IPS DF 6.9 (cell line): ENCODE measurements around the gene AGPAT4.
A peak's percentile ranks its signal among the peaks of the same experiment; 100 is the strongest.

ENCODE experiments used
- DNase-seq: peaks from one replicate; pipeline ENCODE4 v3.0.0-alpha.2; 2013; ENCODE audit warnings: low read depth, low spot score
- H3K27ac ChIP-seq: one replicate; pipeline ENCODE4 v1.5.1; 2013; ENCODE audit warnings: low read length, control low read depth
- H3K27me3 ChIP-seq: 2 replicates; pipeline ENCODE4 v1.6.1; 2013; ENCODE audit warnings: mild to moderate bottlenecking, low read length; ENCODE audit not compliant: control insufficient read depth, insufficient read depth
- H3K36me3 ChIP-seq: 2 replicates; pipeline ENCODE4 v1.6.1; 2013; ENCODE audit warnings: low read length; ENCODE audit not compliant: control insufficient read depth, insufficient read depth
- H3K4me1 ChIP-seq: 2 replicates; pipeline ENCODE4 v1.6.1; 2013; ENCODE audit warnings: low read length; ENCODE audit not compliant: control insufficient read depth, insufficient read depth
- H3K4me3 ChIP-seq: 2 replicates; pipeline ENCODE4 v1.5.1; 2013; ENCODE audit warnings: mild to moderate bottlenecking, low read length
- H3K9me3 ChIP-seq: 2 replicates; pipeline ENCODE4 v1.6.1; 2013; ENCODE audit warnings: low read length, inconsistent platforms; ENCODE audit not compliant: control insufficient read depth, insufficient read depth
- WGBS: extraction: QIAGEN DNeasy Blood & Tissue Kit; methylation state at CpG from one replicate; pipeline ENCODE4 v1.1.7; 2013; ENCODE audit warnings: mixed read lengths, missing lambda C conversion rate; ENCODE audit not compliant: insufficient read length, insufficient coverage; 5-methylcytosine and 5-hydroxymethylcytosine counted together

The AGPAT4 gene

DNA sequence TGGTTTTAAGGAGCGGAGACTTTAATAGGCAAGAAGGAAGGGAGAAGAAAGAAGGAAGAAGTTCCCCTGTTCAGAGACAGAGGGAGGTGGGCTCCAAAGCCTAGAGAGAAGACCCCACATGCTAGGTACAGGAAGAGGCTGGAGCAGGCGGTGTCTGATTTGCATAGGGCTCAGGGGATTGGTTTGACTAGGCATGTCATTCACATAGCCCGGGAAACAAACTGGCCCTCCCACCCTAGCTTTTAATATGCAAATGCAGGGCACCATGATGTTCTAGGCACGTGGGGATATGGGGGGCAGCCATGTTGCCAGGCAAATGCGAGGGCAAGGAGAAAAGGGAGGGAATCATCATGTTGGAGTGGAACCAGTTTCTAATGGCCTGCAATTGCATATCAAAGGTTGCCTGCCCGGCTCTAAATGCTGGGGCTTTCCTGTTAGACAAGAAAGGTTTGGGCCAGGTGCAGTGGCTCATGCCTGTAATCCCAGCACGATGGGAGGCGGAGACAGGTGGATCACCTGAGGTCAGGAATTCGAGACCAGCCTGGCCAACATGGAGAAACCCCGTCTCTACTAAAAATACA lies 34.3 kb upstream of the AGPAT4 start:
- no peak for DNase-seq
- no CpG with 5 or more reads among the region's 10 CpGs for WGBS
- H3K9me3 ChIP-seq = no peaks in the 10 kb centered on the region
- H3K27me3 ChIP-seq = no peaks in the 10 kb centered on the region
- no peaks in the 10 kb centered on the region for H3K4me1 ChIP-seq
- no peak overlapping the region for H3K27ac ChIP-seq
- H3K36me3 ChIP-seq = no peaks in the 10 kb centered on the region
- no peak overlapping the region for H3K4me3 ChIP-seq

DNA sequence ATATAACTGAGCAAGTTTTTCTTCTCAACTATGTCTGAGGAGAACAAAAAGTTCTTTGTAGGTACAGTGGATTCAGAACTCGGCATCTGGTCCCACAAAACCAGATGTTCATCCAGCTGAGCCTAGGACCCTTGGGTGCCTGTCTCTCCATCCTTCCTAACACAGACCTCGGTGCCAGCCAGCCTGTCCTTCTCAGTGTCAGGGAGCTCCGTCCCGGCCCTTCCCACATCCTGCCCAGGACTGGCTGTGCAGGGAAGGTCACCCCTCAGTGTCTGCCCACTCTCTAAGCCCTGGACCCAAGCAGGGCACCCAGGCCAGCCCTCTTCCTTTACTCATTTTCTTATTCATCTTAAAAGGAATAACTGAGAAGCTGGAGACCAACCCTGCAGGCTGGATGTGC lies 32.0 kb upstream of the AGPAT4 start:
- Histone ChIP-seq H3K4me1 (no peaks in the 10 kb centered on the region), H3K9me3 (no peaks in the 10 kb centered on the region), H3K27me3 (no peaks in the 10 kb centered on the region), H3K36me3 (no peaks in the 10 kb centered on the region), H3K27ac (no peak overlapping the region), H3K4me3 (no peak overlapping the region)
- WGBS = no CpG with 5 or more reads among the region's 4 CpGs
- DNase-seq = no peak

DNA sequence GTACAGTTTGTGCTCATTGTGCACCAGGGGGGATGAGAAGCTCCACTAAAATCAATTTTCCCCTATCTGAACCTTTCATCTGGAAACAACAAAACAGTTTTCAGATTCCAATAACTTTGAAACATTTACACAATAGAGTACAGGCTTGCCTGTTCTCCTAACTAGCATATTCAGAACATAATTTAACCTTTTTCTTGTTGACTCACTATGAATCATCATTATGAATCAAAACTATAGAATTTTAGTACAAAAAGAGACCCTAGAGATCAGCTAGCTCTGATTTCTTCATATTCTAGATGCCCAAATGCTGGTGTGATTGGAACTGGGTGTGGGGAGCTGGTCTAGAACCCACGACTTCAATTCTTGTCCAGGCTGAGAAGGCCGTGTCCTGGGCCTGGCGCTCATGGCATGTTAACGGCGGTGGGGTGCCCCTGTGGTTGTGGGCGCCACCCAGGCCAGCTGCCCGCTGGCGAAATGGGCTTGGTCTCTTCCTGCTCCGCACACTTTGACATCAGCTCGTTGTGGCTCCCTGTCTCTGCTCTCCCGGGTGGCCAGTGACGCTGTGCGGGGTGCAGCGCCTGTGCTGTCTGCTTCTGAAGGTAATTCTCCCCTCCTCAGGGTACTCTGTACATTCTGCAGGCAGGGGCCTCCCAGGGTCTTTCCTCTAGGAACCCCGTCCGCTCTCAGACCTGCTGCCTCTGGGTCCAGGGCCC lies 29.9 kb upstream of the AGPAT4 start:
- H3K27me3 ChIP-seq = no peaks in the 10 kb centered on the region
- no CpG with 5 or more reads among the region's 16 CpGs for WGBS
- DNase-seq = no peak
- no peaks in the 10 kb centered on the region for H3K9me3 ChIP-seq
- H3K4me1 ChIP-seq = no peaks in the 10 kb centered on the region
- no peak overlapping the region for H3K27ac ChIP-seq
- no peak overlapping the region for H3K4me3 ChIP-seq
- H3K36me3 ChIP-seq = no peaks in the 10 kb centered on the region

DNA sequence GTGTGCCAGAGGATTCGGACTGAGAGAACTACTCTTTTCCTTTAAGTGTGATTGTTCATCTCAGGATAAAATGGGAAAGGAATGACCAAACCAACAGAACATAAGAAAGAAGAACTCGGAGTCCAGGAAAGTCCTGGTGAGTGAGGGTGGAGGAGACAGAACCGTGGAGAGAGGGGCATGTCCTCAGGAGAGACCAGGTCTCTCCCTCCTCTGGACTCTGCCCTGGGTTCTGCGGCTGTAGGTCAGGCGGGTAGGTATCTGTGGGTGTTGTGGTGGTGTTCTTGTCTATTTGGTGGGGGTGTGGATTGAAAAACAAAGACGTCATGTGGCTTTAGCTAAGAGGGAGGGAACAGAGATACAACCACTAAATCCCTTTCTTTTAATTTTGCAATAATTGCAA lies 29.1 kb upstream of the AGPAT4 start:
- H3K36me3 ChIP-seq = no peaks in the 10 kb centered on the region
- H3K4me3 ChIP-seq = no peak overlapping the region
- WGBS = no CpG with 5 or more reads among the region's 6 CpGs
- no peak for DNase-seq
- H3K9me3 ChIP-seq = no peaks in the 10 kb centered on the region
- H3K27ac ChIP-seq = no peak overlapping the region
- H3K27me3 ChIP-seq = no peaks in the 10 kb centered on the region
- no peaks in the 10 kb centered on the region for H3K4me1 ChIP-seq

DNA sequence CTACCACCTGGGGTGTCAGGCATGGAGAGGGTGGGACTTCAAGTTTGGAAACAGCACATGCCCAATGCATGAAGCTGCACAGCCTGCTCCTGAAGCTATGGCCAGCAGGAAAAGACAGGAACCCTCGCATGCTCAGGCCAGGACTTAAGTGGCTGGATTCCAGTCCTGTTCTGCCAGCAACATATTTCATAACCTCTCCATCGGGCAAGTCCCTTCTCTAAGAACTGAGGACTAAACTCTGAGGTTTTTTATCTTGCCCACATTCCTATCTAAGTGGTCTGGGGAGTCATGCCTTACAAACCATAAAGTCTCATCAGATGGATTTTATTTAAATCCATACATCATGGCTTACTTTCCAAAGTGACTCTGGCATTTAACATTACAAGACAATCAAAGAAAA lies 27.5 kb upstream of the AGPAT4 start:
- Histone ChIP-seq H3K27me3 (no peaks in the 10 kb centered on the region), H3K27ac (no peak overlapping the region), H3K36me3 (no peaks in the 10 kb centered on the region), H3K9me3 (no peaks in the 10 kb centered on the region), H3K4me3 (no peak overlapping the region), H3K4me1 (no peaks in the 10 kb centered on the region)
- WGBS = no CpG with 5 or more reads among the region's 2 CpGs
- no peak for DNase-seq

DNA sequence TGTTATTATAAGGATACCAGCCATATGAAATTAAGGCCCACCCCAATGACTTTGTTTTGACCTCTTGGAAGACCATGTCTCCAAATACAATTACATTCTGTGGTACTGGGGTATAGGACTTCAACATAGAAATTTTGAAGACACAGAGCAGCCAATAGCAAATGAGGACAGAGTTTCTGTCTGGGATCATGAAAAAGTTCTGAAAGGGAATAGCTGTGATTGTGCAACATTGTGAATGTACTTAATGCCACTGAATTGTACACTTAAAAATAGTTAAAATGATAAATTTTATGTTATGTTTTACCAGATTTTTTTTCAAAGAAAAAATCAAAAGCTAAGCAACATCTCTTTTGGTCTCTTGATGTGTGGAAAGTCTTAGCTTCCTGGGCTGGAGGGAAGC lies 27.0 kb upstream of the AGPAT4 start:
- Histone ChIP-seq H3K4me3 (no peak overlapping the region), H3K9me3 (no peaks in the 10 kb centered on the region), H3K27me3 (no peaks in the 10 kb centered on the region), H3K27ac (no peak overlapping the region), H3K4me1 (no peaks in the 10 kb centered on the region), H3K36me3 (no peaks in the 10 kb centered on the region)
- no peak for DNase-seq

DNA sequence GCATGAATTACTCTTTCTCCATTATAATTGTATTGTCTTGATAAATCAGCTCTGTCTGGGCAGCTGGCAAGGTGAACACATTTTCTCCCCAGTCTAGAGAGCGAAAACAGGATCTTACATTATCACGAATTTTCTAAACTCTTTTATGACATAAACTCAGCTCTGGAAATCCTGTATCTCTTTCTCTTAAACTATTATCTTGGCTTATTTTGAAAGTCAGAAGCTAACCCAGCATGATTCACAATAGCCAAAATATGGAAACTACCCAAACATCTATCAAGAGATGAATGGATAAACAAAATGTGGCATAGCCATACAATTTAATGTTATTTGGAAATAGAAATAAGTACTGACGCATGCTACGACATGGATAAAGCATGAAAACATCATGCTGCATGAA lies 25.9 kb upstream of the AGPAT4 start:
- Histone ChIP-seq H3K27ac (no peak overlapping the region), H3K27me3 (no peaks in the 10 kb centered on the region), H3K36me3 (no peaks in the 10 kb centered on the region), H3K9me3 (no peaks in the 10 kb centered on the region), H3K4me1 (no peaks in the 10 kb centered on the region), H3K4me3 (no peak overlapping the region)
- WGBS = no CpG with 5 or more reads among the region's 4 CpGs
- DNase-seq = no peak

DNA sequence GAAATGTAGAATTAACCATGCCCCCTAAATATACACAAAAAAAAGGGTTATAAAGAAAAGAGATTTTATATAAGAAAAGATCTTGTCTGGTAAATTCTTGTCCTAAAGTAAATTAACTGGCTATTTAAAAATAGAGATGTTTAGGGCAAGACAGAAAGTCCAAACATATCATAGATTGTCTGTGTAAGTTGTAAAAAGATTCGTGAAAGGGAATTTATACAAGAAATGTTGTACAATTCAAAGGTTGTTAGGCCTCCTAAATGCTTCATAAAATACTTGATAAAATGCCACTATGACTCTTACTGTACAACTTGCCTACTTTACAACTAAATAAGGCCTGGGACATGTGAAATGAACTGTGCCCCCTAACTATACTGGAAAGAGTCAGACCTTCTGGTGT lies 21.9 kb upstream of the AGPAT4 start:
- no CpG with 5 or more reads among the region's 1 CpG for WGBS
- H3K4me3 ChIP-seq = no peak overlapping the region
- no peak overlapping the region for H3K27ac ChIP-seq
- peaks cover 3% of the 10 kb centered on the region for H3K4me1 ChIP-seq
- H3K9me3 ChIP-seq = no peaks in the 10 kb centered on the region
- H3K36me3 ChIP-seq = no peaks in the 10 kb centered on the region
- H3K27me3 ChIP-seq = no peaks in the 10 kb centered on the region
- DNase-seq = no peak

DNA sequence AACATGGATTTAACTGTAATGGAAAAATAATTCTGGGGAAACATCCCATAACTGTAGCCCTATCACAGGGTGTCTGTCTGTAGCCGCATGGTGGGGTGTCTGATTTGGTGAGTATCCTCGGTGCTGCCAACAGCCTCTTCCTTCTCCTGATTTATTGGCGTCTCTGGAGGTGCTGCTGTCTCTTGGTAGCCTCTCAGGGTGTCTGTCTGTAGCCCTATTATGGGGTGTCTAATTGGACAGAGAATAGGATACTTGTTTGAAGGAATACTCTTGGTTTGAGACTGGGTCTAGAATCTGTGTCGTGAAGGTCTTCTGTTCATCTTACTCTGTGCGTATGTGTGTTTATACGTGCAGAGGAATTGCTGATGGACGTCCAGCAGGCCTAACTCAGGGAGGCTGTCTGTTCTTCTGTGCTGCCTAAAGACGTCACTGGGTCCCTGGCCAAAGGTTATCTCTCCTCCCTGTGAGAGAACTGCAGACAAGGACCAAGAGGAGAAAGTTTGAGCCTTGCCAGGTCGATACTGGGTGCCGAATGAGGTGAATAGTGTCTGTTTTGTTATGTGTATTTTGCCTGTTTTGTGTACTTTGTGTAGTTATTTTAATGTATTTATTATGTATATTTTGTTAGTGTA lies 18.9 kb upstream of the AGPAT4 start:
- WGBS = no CpG with 5 or more reads among the region's 10 CpGs

DNA sequence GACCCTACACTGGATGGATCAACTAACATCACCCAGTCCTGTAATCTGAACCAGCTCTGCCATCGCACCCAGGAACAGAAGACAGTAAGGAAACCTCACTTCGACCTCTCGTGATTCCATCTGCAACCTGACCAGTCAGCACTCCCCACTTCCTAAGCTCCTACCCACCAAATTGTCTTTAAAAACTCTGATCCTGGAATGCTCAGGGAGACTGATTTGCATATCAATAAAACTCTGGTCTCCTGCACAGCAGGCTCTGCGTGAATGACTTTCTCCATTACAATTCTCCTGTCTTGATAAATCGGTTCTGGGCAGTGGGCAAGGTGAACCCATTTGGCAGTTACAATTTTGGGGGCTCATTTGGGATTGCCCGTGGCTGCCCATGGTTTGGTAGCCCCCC lies 18.3 kb upstream of the AGPAT4 start:
- H3K9me3 ChIP-seq = no peaks in the 10 kb centered on the region
- no CpG with 5 or more reads among the region's 6 CpGs for WGBS
- H3K27me3 ChIP-seq = no peaks in the 10 kb centered on the region
- no peaks in the 10 kb centered on the region for H3K36me3 ChIP-seq
- no peak overlapping the region for H3K27ac ChIP-seq
- peak; percentile 39 for DNase-seq
- peaks cover 3% of the 10 kb centered on the region for H3K4me1 ChIP-seq
- no peak overlapping the region for H3K4me3 ChIP-seq

More for the DNA sequence above, 18.9 kb upstream of the AGPAT4 start:
- no peak for DNase-seq
- Histone ChIP-seq H3K36me3 (no peaks in the 10 kb centered on the region), H3K4me1 (peaks cover 3% of the 10 kb centered on the region), H3K9me3 (no peaks in the 10 kb centered on the region), H3K27me3 (no peaks in the 10 kb centered on the region), H3K27ac (no peak overlapping the region), H3K4me3 (no peak overlapping the region)

DNA sequence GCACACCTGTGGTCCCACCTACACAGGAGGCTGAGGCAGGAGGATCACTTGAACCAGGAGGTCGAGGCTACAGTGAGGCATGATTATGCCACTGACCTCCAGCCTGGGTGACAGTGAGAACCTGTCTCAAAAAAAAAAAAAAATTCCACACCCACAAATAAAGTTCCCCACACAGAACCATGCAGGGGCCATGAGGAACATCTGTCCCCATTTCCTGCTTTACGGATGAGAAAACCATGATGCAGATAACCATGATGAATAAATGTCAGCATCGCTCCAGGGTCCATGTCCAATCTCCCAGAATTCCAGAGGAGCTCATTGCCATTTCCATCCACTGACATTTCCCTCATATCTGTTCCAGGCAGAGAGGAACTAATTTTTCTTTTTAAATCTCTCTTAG lies 16.9 kb upstream of the AGPAT4 start:
- no CpG with 5 or more reads among the region's 3 CpGs for WGBS
- no peaks in the 10 kb centered on the region for H3K27me3 ChIP-seq
- H3K9me3 ChIP-seq = no peaks in the 10 kb centered on the region
- no peak overlapping the region for H3K27ac ChIP-seq
- DNase-seq = no peak
- peaks cover 3% of the 10 kb centered on the region for H3K4me1 ChIP-seq
- no peak overlapping the region for H3K4me3 ChIP-seq
- H3K36me3 ChIP-seq = no peaks in the 10 kb centered on the region
